Fibroblast of gingiva (primary cell): ENCODE results near the gene ESM1.
"Not testable (repeated sequence)": the region's sequence is repeated elsewhere in the genome, so short reads cannot be mapped to it uniquely, and the experiment has no call there.

ENCODE experiments used
- DNase-seq: peaks from one replicate; pipeline ENCODE4 v3.0.0-alpha.2; 2011; ENCODE audit warnings: low read depth

ESM1 gene

GRCh38 chr5:54985301-54986268 is at the start of gene ESM1:
Gene ESM1, minus strand, starts transcription at chr5:54985593. Its CDS starts 76 bp downstream, at chr5:54985517.
- DNase-seq, result peak; percentile 75

- no peak for DNase-seq
These were observed 48.2 kb upstream of the ESM1 start for GRCh38 chr5:55033568-55033967.

GRCh38 chr5:55031492-55031891 is 46.1 kb upstream of the ESM1 start:
- DNase-seq, result no peak

- no peak for DNase-seq
These were observed 45.4 kb upstream of the ESM1 start for GRCh38 chr5:55030676-55031369.

GRCh38 chr5:55030220-55030619 is 44.8 kb upstream of the ESM1 start:
- DNase-seq, result no peak

GRCh38 chr5:55027595-55027994 is 42.2 kb upstream of the ESM1 start:
- DNase-seq, result no peak

- no peak for DNase-seq
These were observed 37.1 kb upstream of the ESM1 start for GRCh38 chr5:55022450-55022849.

- no peak for DNase-seq
These were observed 36.4 kb upstream of the ESM1 start for GRCh38 chr5:55021821-55022220.

GRCh38 chr5:55021410-55021809 is 36.0 kb upstream of the ESM1 start:
- no peak for DNase-seq

- not testable (repeated sequence) for DNase-seq
These were observed 24.8 kb upstream of the ESM1 start for GRCh38 chr5:55010149-55010548.

GRCh38 chr5:55004729-55005128 is 19.3 kb upstream of the ESM1 start:
- DNase-seq, result peak; percentile 46

- no peak for DNase-seq
These were observed 18.2 kb upstream of the ESM1 start for GRCh38 chr5:55003432-55004065.

GRCh38 chr5:55002166-55002565 is 16.8 kb upstream of the ESM1 start:
- not testable (repeated sequence) for DNase-seq

- DNase-seq, result peak; percentile 65
These were observed 11.7 kb upstream of the ESM1 start for GRCh38 chr5:54997081-54997480.

- DNase-seq, result peak; percentile 13
These were observed 11.1 kb upstream of the ESM1 start for GRCh38 chr5:54996466-54996865.

GRCh38 chr5:54995168-54995567 is 9.8 kb upstream of the ESM1 start:
- DNase-seq, result no peak

- DNase-seq, result no peak
These were observed 9.2 kb upstream of the ESM1 start for GRCh38 chr5:54994628-54995027.

GRCh38 chr5:54993318-54993717 is 7.9 kb upstream of the ESM1 start:
- peak; percentile 18 for DNase-seq

- DNase-seq, result no peak
These were observed 6.0 kb upstream of the ESM1 start for GRCh38 chr5:54991416-54991815.

- peak; percentile 36 for DNase-seq
These were observed 5.5 kb upstream of the ESM1 start for GRCh38 chr5:54990841-54991258.

- DNase-seq, result no peak
These were observed 3.4 kb upstream of the ESM1 start for GRCh38 chr5:54988817-54989216.

- DNase-seq, result no peak
These were observed 2.8 kb upstream of the ESM1 start for GRCh38 chr5:54988218-54988617.

GRCh38 chr5:54986269-54986654 is 869 bp upstream of the ESM1 start:
- DNase-seq, result no peak
